A549 (cell line): ENCODE data around the gene XK. TPM values are rescaled to one million over a fixed set of nuclear protein-coding genes. Genes with fewer than 3 reads are reported as not detected.

Experiments used
- ATAC-seq, 2 experiments: fragments of 200-7000 bp in 1 of 2; fragments of >200 bp in 1 of 2; cut with Nextera tagmentation in 1 of 2; cut with Tn5 transposase in 1 of 2; 3 replicates each; pipeline versions ENCODE4 v1.8.0 to v1.9.1; 2018 to 2020; ENCODE audit warnings: mild to moderate bottlenecking in 1 of 2, moderate library complexity in 1 of 2
- CTCF ChIA-PET: fragments of 300-600 bp; sonication (Branson Sonifier 250); formaldehyde crosslinking; extraction: SDS; loops from one replicate; lab custom pipeline; 2021; ENCODE audit warnings: antibody characterized with exemption, inconsistent platforms; lab: Yijun Ruan, JAX
- POLR2A ChIA-PET: fragments of 350-600 bp; formaldehyde crosslinking; extraction: SDS; loops from one replicate; lab custom pipeline; 2021; ENCODE audit warnings: antibody characterized with exemption, inconsistent platforms; lab: Yijun Ruan, JAX
- DNase-seq, 2 experiments: peaks; one replicate each; pipeline versions ENCODE4 v3.0.0 to v3.0.0-alpha.2; 2011 to 2016; ENCODE audit warnings: low read depth in 1 of 2, low spot score in 1 of 2
- FAIRE-seq: peaks from 2 replicates; lab custom pipeline; 2011; peaks lifted over from hg19 to GRCh38; lab: Jason Lieb, UNC
- H3K27ac ChIP-seq, 2 experiments: fragments of >200 bp; sonication (Bioruptor Twin); formaldehyde crosslinking; 3 replicates each; pipeline ENCODE4 v1.5.1; 2016 to 2017
- H3K4me1 ChIP-seq: fragments of >200 bp; sonication (Bioruptor Twin); formaldehyde crosslinking; 3 replicates; pipeline ENCODE4 v1.6.1; 2016
- H3K4me2 ChIP-seq: fragments of >200 bp; sonication (Bioruptor Twin); formaldehyde crosslinking; 3 replicates; pipeline ENCODE4 v1.6.1; 2016
- H3K4me3 ChIP-seq: fragments of >200 bp; sonication (Bioruptor Twin); formaldehyde crosslinking; 3 replicates; pipeline ENCODE4 v1.5.1; 2016
- H3K9me3 ChIP-seq: fragments of >200 bp; sonication (Bioruptor Twin); formaldehyde crosslinking; 3 replicates; pipeline ENCODE4 v1.6.1; 2016
- CBX2 ChIP-seq: fragments of 200-600 bp; sonication (generic); IDR thresholded peaks from 2 replicates; pipeline ENCODE4 v1.6.1; 2016; ENCODE audit warnings: low read depth, mild to moderate bottlenecking, borderline replicate concordance
- CBX8 ChIP-seq: fragments of 200-600 bp; sonication (generic); IDR thresholded peaks from 2 replicates; pipeline ENCODE4 v1.6.1; 2016
- EHMT2 ChIP-seq: fragments of 200-600 bp; sonication (generic); IDR thresholded peaks from 2 replicates; pipeline ENCODE4 v1.6.1; 2016; ENCODE audit warnings: antibody characterized with exemption, low read depth, mild to moderate bottlenecking, moderate library complexity
- ELK1 ChIP-seq: fragments of 150-350 bp; IDR thresholded peaks from 2 replicates; pipeline ENCODE4 v1.6.1; 2014; ENCODE audit warnings: low read depth, mild to moderate bottlenecking, low read length
- FOSB ChIP-seq: fragments of 250-450 bp; sonication (Bioruptor Pico); IDR thresholded peaks from 2 replicates; pipeline ENCODE4 v1.5.0; 2020; ENCODE audit warnings: mild to moderate bottlenecking, moderate library complexity
- FOXS1 ChIP-seq: fragments of 250-450 bp; sonication (Bioruptor Pico); IDR thresholded peaks from 2 replicates; pipeline ENCODE4 v1.5.0; 2020; ENCODE audit warnings: mild to moderate bottlenecking, moderate library complexity
- HOXA7 ChIP-seq: fragments of 250-450 bp; sonication (Bioruptor Pico); IDR thresholded peaks from 2 replicates; pipeline ENCODE4 v1.5.0; 2020; ENCODE audit warnings: mild to moderate bottlenecking, moderate library complexity
- HOXB13 ChIP-seq: fragments of 250-450 bp; sonication (Bioruptor Pico); IDR thresholded peaks from 2 replicates; pipeline ENCODE4 v1.5.0; 2020; ENCODE audit warnings: low read depth, mild to moderate bottlenecking, moderate library complexity
- JUN ChIP-seq, 2 experiments: fragments of >200 bp; sonication (Bioruptor Twin); formaldehyde crosslinking; IDR thresholded peaks; 2 replicates in 1 of 2; 3 replicates in 1 of 2; pipeline ENCODE4 v1.6.1; 2016 to 2017
- JUNB ChIP-seq: fragments of >200 bp; sonication (Bioruptor Twin); formaldehyde crosslinking; IDR thresholded peaks from 2 replicates; pipeline ENCODE4 v1.6.1; 2016
- KDM5A ChIP-seq: fragments of 200-600 bp; sonication (generic); IDR thresholded peaks from 2 replicates; pipeline ENCODE4 v1.6.1; 2016; ENCODE audit warnings: antibody characterized with exemption, mild to moderate bottlenecking
- MAFK ChIP-seq: fragments of 450-650 bp; IDR thresholded peaks from 2 replicates; pipeline ENCODE4 v1.6.1; 2014; ENCODE audit not compliant: partially characterized antibody
- PBX3 ChIP-seq: IDR thresholded peaks from 2 replicates; pipeline ENCODE4 v1.6.1; 2012
- POLR2AphosphoS2 ChIP-seq: conservative IDR thresholded peaks from 2 replicates; pipeline ENCODE4 v1.6.1; 2012; ENCODE audit warnings: low read length, improper control_type of control experiment, inconsistent platforms
- RAD21 ChIP-seq, 2 experiments: fragments of >200 bp in 1 of 2; sonication (Bioruptor Twin) in 1 of 2; formaldehyde crosslinking in 1 of 2; IDR thresholded peaks in 1 of 2; conservative IDR thresholded peaks in 1 of 2; 2 replicates in 1 of 2; 3 replicates in 1 of 2; pipeline ENCODE4 v1.6.1; 2012 to 2018; ENCODE audit warnings: inconsistent platforms in 1 of 2
- REST ChIP-seq: fragments of 200-600 bp; sonication (generic); IDR thresholded peaks from 2 replicates; pipeline ENCODE4 v1.6.1; 2016; ENCODE audit warnings: antibody characterized with exemption, mild to moderate bottlenecking, moderate library complexity
- TFCP2L1 ChIP-seq: fragments of 250-450 bp; sonication (Bioruptor Pico); IDR thresholded peaks from 2 replicates; pipeline ENCODE4 v1.5.0; 2021; ENCODE audit warnings: mild to moderate bottlenecking
- TP53 ChIP-seq: fragments of 250-450 bp; sonication (Bioruptor Pico); IDR thresholded peaks from 2 replicates; pipeline ENCODE4 v1.5.0; 2021; ENCODE audit warnings: mild to moderate bottlenecking, moderate library complexity
- USF2 ChIP-seq: fragments of 450-650 bp; IDR thresholded peaks from 2 replicates; pipeline ENCODE4 v1.6.1; 2014; ENCODE audit warnings: antibody characterized with exemption
- ZFP36 ChIP-seq: fragments of 450-650 bp; IDR thresholded peaks from 2 replicates; pipeline ENCODE4 v1.6.1; 2014; ENCODE audit warnings: borderline replicate concordance; ENCODE audit not compliant: partially characterized antibody
- ZNF302 ChIP-seq: fragments of 250-450 bp; sonication (Bioruptor Pico); IDR thresholded peaks from 2 replicates; pipeline ENCODE4 v1.9.0; 2021; ENCODE audit warnings: inconsistent platforms, mild to moderate bottlenecking, moderate library complexity
- WGBS: methylation state at CpG from one replicate; pipeline ENCODE4 v1.1.6; 2017; ENCODE audit errors: missing lambda C conversion rate; 5-methylcytosine and 5-hydroxymethylcytosine counted together
- polyA plus RNA-seq, 4 experiments: library from polyadenylated mRNA; depleted of rRNA in 3 of 4; stranded (reverse); fragments of >200 nt; fragmentation: RNase III in 1 of 4; extraction: RNeasy Plus Mini Kit Qiagen cat#74134 plus additional on column Dnase treatment in 1 of 4; gene quantifications; 2 replicates in 3 of 4; 3 replicates in 1 of 4; pipeline ENCODE4 v1.2.3, GENCODE V29; 2011 to 2017

XK gene
- polyA plus RNA-seq, 2 of the 4 experiments (the other 2 are of a cell fraction) = 0.34 to 1.2 TPM

GRCh38 chrX:37658343-37659030 is 27.1 kb upstream of the XK start:
- CTCF ChIA-PET = interaction anchor here (0.9 kb wide), 1 partner anchor 22 kb away, joined by 3 read pairs; no protein-coding TSS in a partner anchor
- Histone ChIP-seq H3K4me3 (no peak overlapping the region), H3K27ac (no peak overlapping the region), H3K4me2 (no peak overlapping the region), H3K9me3 (no peaks in the 10 kb centered on the region), H3K4me1 (no peaks in the 10 kb centered on the region)
- no peak for ATAC-seq
- no peak for TF ChIP-seq KDM5A
- TF ChIP-seq FOSB (CRISPR knock-in tag) = no peak
- no peak for TF ChIP-seq ZFP36
- no peak for TF ChIP-seq ZNF302 (CRISPR knock-in tag)
- no peak for TF ChIP-seq TFCP2L1 (CRISPR knock-in tag)
- TF ChIP-seq EHMT2 = no peak
- no peak for TF ChIP-seq HOXB13 (CRISPR knock-in tag)
- TF ChIP-seq CBX8 = no peak
- TF ChIP-seq REST = no peak
- no peak for TF ChIP-seq HOXA7 (CRISPR knock-in tag)
- TF ChIP-seq USF2 = no peak
- no peak for TF ChIP-seq POLR2AphosphoS2
- no peak for TF ChIP-seq PBX3
- TF ChIP-seq JUNB = no peak
- TF ChIP-seq MAFK = no peak
- no peak for TF ChIP-seq FOXS1 (CRISPR knock-in tag)
- peak; percentile 80 for FAIRE-seq
- POLR2A ChIA-PET = no interaction called here
- 24% methylated on average over 4 of the region's 4 CpGs for WGBS
- DNase-seq = no peak

- POLR2A ChIA-PET = no interaction called here
- no peaks in the 10 kb centered on the region for H3K4me1 ChIP-seq
- no peak overlapping the region for H3K4me3 ChIP-seq
- H3K4me2 ChIP-seq = no peak overlapping the region
- no peaks in the 10 kb centered on the region for H3K9me3 ChIP-seq
- TF ChIP-seq CBX2 = no peak
- no peak for TF ChIP-seq ELK1
- TF ChIP-seq JUN (IDR thresholded peaks at IDR 0.05) = no peak
- no peak for TF ChIP-seq RAD21 (conservative IDR thresholded peaks at IDR 0.05 in 1 of 2, IDR thresholded peaks at IDR 0.05 in 1 of 2)
- TF ChIP-seq TP53 (CRISPR knock-in tag) = no peak
- TF ChIP-seq, all 56 proteins: peak for 0
- no peak for FAIRE-seq
- ATAC-seq = no peak
- WGBS = 80% methylated on average over 1 of the region's 1 CpG
- H3K27ac ChIP-seq = no peak overlapping the region
- no peak for DNase-seq
- CTCF ChIA-PET = no interaction called here
Observed at GRCh38 chrX:37659047-37659446, 26.5 kb upstream of the XK start.
